Effector CD8-positive, alpha-beta T cell (primary cell): Measurements from ENCODE around the gene ATP6V0D1.

Source experiments
- DNase-seq: peaks from one replicate; lab custom pipeline; 2025; lab: John Stamatoyannopoulos, UW

The ATP6V0D1 gene

DNA sequence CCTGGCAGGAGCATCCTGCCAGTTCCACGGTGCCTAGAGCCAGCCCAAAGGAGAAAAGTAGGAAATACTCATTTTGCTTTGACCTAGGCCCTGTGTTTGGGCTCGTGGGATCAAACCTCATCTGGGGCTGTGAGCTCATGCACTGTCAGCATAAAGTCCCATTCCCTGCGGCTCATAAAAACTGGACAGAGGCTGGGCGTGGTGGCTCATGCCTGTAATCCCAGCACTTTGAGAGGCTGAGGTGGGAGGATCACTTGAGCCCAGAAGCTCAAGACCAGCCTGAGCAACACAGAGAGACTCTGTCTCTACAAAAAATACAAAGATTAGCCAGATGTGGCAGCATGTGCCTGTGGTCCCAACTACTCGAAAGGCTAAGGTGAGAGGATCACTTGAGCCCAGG, 17.9 kb downstream of the ATP6V0D1 start:
- no peak for DNase-seq

- DNase-seq: no peak
Observed at GRCh38 chr16:67462279-67462655, 18.7 kb downstream of the ATP6V0D1 start.

GRCh38 chr16:67461600-67462278, 19.2 kb downstream of the ATP6V0D1 start:
- no peak for DNase-seq

DNA sequence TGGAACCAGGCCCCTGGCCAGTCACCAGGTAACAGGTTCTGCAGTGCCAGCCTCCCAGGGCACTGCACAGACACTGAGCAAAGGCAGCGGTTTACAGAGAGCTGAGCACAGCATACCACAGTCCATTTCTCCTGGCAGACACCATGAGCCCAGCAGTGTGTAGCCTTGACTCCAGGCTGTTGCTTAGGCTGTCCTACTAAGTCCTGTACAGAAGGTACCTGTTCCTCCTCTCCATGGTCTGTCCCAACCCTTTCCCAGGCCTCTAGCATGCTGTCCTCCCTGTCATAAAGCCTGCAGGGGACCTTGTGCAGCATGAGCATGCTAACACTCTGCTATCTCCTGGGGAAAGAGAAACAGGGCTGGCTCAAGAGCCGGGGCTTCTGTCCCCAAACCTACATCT, 20.0 kb downstream of the ATP6V0D1 start:
- DNase-seq: no peak

- DNase-seq: no peak
Observed at GRCh38 chr16:67460168-67460567, 20.8 kb downstream of the ATP6V0D1 start.

DNA sequence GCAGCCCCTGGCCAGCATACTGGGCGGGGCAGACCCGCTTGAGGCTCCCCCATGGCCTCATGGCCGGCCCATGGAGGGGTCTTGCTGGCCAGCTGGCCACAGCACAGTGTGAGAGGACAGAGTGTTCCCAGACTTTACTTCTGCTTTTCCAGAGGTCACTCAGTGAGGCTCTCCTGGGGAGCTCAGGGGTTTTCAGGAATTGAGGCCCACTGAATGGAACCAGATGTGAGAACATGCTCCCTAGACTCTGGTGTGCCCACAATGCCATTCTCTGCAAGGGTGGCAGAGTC, 21.2 kb downstream of the ATP6V0D1 start:
- DNase-seq: no peak

DNA sequence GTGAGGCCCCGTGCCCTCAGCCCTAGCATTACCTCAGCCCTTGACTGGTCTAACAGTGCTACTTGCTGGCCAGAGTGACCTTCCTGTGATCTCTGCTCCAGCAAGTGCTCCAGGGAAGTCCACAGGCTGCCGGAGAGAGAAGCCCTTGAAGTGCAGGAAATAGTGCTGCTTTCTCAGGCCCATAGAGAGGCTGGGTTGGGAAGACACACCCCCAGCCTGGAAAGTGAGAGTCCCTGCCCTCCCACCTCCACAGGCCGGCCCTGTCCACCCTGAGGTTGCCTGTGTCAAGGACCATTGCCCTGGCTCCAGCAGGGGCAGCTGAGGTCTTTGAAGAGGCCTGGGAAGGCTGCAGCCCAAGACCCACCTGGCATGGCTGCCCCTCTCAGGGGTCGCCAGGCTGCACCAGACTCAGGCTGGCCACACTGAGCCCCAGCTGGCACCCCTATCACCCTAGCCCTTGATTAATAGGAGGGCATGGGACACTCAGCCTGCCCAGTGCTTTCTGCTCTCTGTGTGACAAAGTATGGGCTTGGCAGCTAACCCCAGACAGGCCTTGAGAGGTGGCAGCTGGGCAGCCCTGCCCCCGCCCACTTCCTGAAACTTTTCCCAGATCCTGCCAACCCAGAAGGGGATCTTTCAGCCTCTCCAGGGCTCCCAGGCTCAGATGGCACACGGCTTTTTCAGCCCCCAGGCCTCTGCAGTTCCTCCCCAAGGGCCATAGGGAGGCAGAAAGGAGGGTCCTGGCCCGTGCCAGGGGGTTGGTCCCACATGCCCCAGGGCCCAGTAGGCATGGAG, 21.7 kb downstream of the ATP6V0D1 start:
- no peak for DNase-seq

GRCh38 chr16:67458121-67458641, 22.8 kb downstream of the ATP6V0D1 start:
- DNase-seq: no peak

DNA sequence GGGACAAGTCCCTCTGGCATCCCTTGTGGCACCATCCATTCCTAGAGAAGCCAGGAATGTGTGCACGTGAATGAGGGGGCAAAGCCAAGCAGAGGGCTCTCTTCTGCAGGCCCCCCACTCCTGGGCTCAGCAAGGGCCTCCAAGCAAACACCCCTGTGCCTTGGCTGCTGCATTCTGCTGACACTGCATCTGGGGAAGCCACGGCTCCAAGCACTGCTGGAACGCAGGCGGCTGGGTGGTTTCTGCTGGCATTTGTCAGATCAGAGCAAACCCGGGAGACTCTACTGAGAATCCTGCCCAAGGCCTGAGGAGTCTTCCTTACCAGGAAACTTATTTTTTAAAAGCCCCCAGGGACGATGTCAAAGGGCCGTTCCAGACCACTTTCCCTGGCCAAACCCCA, 23.3 kb downstream of the ATP6V0D1 start:
- DNase-seq: no peak

DNA sequence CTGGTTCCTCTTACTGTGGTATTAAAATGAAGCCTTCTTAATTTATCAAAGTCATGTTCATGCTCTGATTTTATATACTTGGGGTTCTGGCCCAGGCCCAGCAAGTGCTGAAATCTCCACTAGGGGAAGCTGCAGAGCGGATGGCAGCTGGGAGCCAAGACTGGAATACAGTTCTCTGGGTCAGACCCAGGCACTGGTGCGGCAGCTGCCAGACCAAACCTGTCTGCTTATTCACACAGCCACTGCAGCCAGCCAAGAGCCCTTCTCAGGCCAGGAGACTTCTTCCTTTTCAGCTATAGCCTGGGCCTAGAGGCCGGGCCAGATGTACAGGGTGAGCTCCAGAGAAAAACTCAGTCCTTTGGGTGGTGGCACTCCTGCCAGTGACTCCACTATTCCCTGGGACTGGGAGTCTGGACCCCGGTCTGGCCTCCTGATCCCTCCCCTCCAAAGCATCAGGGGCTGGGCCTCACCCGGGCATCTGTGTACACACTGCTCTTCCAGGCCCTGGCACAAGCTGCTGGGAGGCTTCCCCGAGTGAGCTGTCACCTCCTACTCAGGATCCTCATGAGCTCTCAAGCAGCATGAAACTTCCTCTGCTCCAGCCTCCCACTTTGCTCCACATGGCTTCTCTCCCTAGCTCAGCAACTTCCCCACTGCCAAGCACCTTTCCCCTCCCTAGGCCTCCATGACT, 24.4 kb downstream of the ATP6V0D1 start:
- no peak for DNase-seq

- DNase-seq: no peak
Observed at GRCh38 chr16:67454852-67455251, 26.1 kb downstream of the ATP6V0D1 start.

GRCh38 chr16:67454104-67454503, 26.9 kb downstream of the ATP6V0D1 start:
- no peak for DNase-seq

- DNase-seq: no peak
Observed at GRCh38 chr16:67451704-67452435, 29.1 kb downstream of the ATP6V0D1 start.

GRCh38 chr16:67451061-67451703, 29.8 kb downstream of the ATP6V0D1 start:
- DNase-seq: no peak

DNA sequence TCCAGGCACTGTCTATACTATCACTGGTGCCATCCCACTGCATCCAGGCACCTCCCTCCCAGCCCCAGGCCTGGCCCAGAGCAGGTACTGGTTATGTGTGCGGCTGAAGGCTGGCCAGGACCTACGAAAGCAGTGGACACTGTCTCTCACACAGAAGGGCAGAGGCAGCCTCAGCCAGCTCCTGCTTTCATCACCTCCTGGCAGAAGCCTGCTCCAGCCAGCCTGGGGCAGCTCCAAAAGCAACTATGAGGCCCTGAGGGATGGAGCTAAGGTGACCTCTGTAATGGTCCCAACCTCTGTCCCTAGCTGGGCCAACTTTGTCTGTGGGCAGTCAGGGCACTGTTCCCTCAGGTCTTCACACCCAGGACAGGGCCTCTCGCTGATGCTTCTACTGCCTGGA, 31.2 kb downstream of the ATP6V0D1 start:
- no peak for DNase-seq

DNA sequence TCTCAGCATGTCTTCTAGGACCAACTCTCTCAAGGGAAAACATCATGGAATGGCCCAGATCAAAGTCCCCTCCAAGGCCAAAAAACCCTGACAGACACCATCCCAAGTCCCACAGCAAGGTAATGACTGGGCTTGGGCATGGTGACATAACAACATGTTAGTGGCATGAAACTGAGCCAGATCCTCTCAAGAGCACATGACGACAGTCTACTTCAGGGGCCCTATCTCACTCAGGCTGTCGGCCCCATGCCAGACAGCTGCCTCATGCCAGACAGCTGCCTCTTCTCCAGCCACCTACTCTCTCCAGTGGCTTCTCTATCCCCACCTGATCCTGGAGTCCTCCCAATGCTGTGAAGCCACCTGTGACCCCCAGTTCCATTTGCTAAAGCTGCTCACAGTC, 31.6 kb downstream of the ATP6V0D1 start:
- no peak for DNase-seq

GRCh38 chr16:67448580-67448979, 32.4 kb downstream of the ATP6V0D1 start:
- DNase-seq: no peak

- peak; percentile 12 for DNase-seq
Observed at GRCh38 chr16:67447508-67448076, 33.4 kb downstream of the ATP6V0D1 start.

GRCh38 chr16:67446968-67447507, 33.9 kb downstream of the ATP6V0D1 start:
- DNase-seq: no peak

DNA sequence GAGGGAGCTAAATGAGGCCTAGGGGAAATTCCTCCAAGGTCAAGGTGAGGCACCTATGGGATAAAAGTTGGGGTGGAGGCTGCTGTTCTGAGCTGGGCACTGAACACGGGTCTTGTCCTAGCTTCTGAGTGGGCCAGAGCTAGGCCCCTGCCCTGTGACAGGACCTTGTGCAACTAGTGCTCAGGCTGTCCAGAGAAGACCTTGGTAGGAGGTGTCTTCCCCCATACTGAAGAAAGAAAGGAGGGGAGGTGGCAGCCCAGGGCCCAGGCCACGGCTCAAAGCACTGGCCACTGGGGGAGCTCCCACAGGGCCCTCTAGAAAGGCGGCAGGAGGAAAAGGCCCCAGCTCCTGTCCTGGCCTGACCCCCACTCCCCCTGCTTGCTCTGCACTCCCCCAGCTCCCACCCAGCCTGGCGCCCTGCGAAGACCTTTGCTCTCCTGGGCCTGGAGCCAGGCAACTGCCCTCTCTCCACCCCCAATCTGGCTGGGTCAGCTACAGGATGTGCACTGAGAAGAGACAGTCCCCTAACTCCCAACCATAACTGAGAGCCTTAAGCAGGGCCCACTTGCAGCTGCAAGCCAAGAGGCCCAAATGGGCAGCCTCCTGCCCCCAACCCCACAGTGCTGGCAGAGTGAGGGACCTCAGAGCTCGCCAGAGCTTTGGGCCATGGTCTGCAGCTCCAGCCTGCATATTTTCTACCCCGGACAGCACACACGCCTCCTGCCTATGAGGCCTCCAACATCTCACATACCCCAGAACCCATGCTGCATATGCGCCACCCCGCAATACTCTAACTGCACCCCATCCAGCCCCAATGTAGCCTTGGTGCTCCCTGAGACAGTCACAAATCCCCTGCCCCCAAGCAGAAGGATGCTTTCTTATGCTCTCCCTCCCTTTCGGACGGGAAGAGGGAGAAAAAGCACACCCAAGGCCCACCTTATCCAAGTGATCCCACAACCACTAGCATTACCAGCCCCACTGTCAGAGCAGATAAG, 34.7 kb downstream of the ATP6V0D1 start:
- DNase-seq: no peak
